Measurements from ENCODE around the gene TNFRSF9. TPM values are rescaled to one million over a fixed set of nuclear protein-coding genes. Genes with fewer than 3 reads are reported as not detected.
A peak's percentile ranks its signal among the peaks of the same experiment; 100 is the strongest.

The TNFRSF9 gene
- total RNA-seq, 1 donor from 2014 or later: 0.28 TPM

- Mint-ChIP-seq H3K27ac (ENCODE audit: unreplicated experiment) (no peak overlapping the region), H3K4me3 (peak overlapping the region; percentile 52), H3K4me1 (peaks cover 20% of the 10 kb centered on the region), H3K27me3 (ENCODE audit: low read depth) (peaks cover 73% of the 10 kb centered on the region), H3K9me3 (no peaks in the 10 kb centered on the region), H3K36me3 (ENCODE audit: low read depth) (peaks cover 2% of the 10 kb centered on the region)
- TF ChIP-seq CTCF (conservative IDR thresholded peaks at IDR 0.05): peak; percentile 44
- peak; percentile 52 for DNase-seq (ENCODE audit: low read depth, low spot score)
These were observed 1.7 kb upstream of the TNFRSF9 start for GRCh38 chr1:7942214-7942921.

GRCh38 chr1:7941437-7941793 lies 776 bp upstream of the TNFRSF9 start:
- H3K27me3 Mint-ChIP-seq (ENCODE audit: low read depth): peaks cover 79% of the 10 kb centered on the region

GRCh38 chr1:7940034-7940433 lies 605 bp downstream of the TNFRSF9 start:
- no peak for DNase-seq (ENCODE audit: low read depth, low spot score)
- Mint-ChIP-seq H3K4me1 (peaks cover 20% of the 10 kb centered on the region), H3K4me3 (no peak overlapping the region), H3K9me3 (no peaks in the 10 kb centered on the region), H3K27me3 (ENCODE audit: low read depth) (peaks cover 87% of the 10 kb centered on the region), H3K36me3 (ENCODE audit: low read depth) (peaks cover 2% of the 10 kb centered on the region), H3K27ac (ENCODE audit: unreplicated experiment) (no peak overlapping the region)
- TF ChIP-seq CTCF (conservative IDR thresholded peaks at IDR 0.05): no peak

More at GRCh38 chr1:7941437-7941793, 776 bp upstream of the TNFRSF9 start:
- no peak for DNase-seq (ENCODE audit: low read depth, low spot score)
- H3K27ac Mint-ChIP-seq (ENCODE audit: unreplicated experiment): no peak overlapping the region
- H3K4me3 Mint-ChIP-seq: peak overlapping the region; percentile 20
- no peaks in the 10 kb centered on the region for H3K9me3 Mint-ChIP-seq
- peaks cover 2% of the 10 kb centered on the region for H3K36me3 Mint-ChIP-seq (ENCODE audit: low read depth)
- TF ChIP-seq CTCF (conservative IDR thresholded peaks at IDR 0.05): no peak
- peaks cover 20% of the 10 kb centered on the region for H3K4me1 Mint-ChIP-seq

GRCh38 chr1:7938070-7938469 lies 2.6 kb downstream of the TNFRSF9 start:
- Mint-ChIP-seq H3K27me3 (ENCODE audit: low read depth) (peaks cover 84% of the 10 kb centered on the region), H3K27ac (ENCODE audit: unreplicated experiment) (no peak overlapping the region), H3K36me3 (ENCODE audit: low read depth) (peaks cover 2% of the 10 kb centered on the region), H3K4me1 (peaks cover 18% of the 10 kb centered on the region), H3K9me3 (no peaks in the 10 kb centered on the region), H3K4me3 (no peak overlapping the region)
- no peak for DNase-seq (ENCODE audit: low read depth, low spot score)
- TF ChIP-seq CTCF (conservative IDR thresholded peaks at IDR 0.05): no peak

GRCh38 chr1:7932524-7933138 lies 8.0 kb downstream of the TNFRSF9 start:
- Mint-ChIP-seq H3K36me3 (ENCODE audit: low read depth) (no peaks in the 10 kb centered on the region), H3K9me3 (no peaks in the 10 kb centered on the region), H3K27ac (ENCODE audit: unreplicated experiment) (no peak overlapping the region), H3K27me3 (ENCODE audit: low read depth) (peaks cover 47% of the 10 kb centered on the region), H3K4me1 (no peaks in the 10 kb centered on the region), H3K4me3 (no peak overlapping the region)
- no peak for TF ChIP-seq CTCF (conservative IDR thresholded peaks at IDR 0.05)
- no peak for DNase-seq (ENCODE audit: low read depth, low spot score)

Measured in neural crest cell (in vitro differentiated cells).